ENCODE data around the gene GDE1.
A peak's percentile ranks its signal among the peaks of the same experiment; 100 is the strongest.
"Not testable (repeated sequence)": the region's sequence is repeated elsewhere in the genome, so short reads cannot be mapped to it uniquely, and the experiment has no call there.

GDE1 gene, protein sequence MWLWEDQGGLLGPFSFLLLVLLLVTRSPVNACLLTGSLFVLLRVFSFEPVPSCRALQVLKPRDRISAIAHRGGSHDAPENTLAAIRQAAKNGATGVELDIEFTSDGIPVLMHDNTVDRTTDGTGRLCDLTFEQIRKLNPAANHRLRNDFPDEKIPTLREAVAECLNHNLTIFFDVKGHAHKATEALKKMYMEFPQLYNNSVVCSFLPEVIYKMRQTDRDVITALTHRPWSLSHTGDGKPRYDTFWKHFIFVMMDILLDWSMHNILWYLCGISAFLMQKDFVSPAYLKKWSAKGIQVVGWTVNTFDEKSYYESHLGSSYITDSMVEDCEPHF

DNA sequence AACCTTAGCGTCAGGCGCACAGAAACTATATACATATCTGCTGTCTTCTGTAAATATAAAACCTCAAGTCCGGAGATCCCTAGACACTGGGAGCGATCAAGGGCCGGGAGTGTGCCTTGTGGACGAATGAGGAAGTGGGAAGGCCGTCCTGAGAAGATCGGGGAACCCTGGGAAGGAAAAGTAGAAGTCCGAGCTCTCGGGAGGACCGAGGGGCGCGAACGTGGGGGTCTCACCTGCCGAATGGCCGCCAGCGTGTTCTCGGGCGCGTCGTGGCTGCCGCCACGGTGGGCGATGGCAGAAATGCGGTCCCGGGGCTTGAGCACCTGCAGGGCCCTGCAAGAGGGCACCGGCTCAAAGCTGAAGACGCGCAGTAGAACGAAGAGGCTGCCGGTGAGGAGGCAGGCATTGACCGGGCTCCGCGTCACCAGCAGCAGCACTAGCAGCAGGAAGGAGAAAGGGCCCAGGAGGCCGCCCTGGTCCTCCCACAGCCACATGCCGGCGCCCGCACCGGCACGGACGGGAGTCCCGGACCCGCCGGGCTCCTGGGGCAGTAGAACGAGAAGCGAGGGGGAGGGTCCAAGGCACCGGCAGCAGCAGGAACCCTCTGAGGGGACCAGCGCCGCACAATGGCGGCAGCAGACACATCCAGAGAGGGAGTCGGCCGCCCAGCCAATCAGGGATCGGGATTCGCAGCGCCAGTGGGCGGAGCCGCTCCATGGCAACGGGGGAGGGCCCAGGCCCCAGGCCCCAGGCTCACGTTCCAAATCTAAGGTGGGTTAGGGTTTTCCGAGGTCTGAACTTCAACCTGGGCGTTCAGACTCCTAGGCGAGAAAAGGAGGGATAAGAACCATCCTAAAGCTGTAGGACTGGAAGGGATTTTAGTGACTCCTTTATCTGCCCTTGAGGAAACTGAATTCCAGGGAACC lies at the start of gene GDE1:
GDE1 (minus strand) TSS at position 628 of the 926 bp plus-strand sequence; CDS start at position 494, 134 bp downstream.
- peak; percentile 85 for DNase-seq (ENCODE audit: low read depth)

DNA sequence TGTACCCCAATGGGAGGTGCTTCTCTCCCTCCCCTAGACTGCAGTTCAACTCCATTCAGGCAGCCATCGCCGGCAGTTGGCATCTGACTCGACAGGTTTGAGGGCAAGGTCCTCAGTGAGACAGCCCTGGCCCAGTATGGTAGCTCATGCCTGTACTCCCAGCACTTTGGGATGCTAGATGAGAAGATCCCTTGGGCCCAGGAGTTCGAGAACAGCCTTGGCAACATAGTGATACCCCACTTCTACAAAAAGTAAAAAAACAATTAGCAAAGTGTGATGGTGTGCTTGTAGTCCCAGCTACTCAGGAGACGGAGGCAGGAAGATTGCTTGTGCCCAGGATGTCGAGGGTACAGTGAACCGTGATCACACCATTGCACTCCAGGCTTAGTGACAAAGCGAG lies 45.7 kb upstream of the GDE1 start:
- DNase-seq (ENCODE audit: low read depth) = no peak

DNA sequence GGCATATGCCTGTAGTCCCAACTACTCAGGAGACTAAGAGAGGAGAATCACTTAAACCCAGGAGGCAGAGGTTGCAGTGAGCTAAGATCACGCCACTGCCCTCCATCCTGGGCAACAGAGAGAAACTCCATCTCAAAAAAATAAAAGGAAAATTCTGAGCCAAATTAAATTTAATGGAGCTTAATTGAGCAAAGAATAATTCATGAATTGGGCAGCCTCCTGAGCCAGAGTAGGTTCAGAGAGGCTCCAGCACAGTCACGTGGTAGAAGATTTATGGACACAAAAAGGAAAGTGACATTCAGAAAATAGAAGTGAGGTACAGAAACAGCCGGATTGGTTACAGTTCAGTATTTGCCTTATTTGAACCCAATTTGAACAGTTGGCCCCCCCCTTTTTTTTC lies 44.5 kb upstream of the GDE1 start:
- no peak for DNase-seq (ENCODE audit: low read depth)

DNA sequence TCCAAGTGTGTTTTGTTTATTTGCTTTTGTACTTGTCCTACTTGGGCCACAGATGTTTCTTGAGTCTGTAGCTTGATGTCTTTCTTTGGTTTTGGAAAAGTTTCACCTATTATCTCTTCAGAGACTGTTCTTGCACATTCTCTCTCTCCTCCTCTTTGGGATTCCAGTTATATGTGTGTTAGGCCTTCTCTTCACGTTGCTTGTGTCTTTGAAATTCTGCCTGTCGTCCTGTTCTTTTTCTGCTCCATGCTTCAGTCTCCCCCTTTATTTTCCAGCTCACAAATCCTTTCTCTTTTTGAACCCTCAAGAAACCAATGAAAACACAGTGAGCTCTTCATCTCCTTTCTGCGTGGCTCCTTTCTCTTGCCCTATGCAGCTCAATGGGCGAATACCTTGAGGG lies 41.5 kb upstream of the GDE1 start:
- DNase-seq (ENCODE audit: low read depth) = no peak

DNA sequence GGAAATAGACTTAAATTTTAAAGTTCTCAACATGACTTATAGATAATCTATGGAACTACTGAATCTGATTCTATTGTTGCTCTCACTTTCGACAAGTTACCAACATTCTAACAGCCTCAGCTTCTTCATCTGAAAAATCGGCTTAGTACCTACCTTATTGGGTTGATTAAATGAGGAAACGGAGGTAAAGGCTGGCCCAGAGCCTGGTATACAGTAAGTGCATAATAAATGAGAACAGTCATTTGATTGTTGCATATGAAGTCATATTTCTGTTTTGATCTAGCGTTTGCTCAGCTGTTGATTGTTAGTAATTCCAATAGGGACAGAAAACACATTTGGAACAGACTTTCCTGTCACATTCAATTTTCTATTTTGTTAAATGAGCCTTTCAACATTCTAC lies 38.2 kb upstream of the GDE1 start:
- DNase-seq (ENCODE audit: low read depth) = no peak

DNA sequence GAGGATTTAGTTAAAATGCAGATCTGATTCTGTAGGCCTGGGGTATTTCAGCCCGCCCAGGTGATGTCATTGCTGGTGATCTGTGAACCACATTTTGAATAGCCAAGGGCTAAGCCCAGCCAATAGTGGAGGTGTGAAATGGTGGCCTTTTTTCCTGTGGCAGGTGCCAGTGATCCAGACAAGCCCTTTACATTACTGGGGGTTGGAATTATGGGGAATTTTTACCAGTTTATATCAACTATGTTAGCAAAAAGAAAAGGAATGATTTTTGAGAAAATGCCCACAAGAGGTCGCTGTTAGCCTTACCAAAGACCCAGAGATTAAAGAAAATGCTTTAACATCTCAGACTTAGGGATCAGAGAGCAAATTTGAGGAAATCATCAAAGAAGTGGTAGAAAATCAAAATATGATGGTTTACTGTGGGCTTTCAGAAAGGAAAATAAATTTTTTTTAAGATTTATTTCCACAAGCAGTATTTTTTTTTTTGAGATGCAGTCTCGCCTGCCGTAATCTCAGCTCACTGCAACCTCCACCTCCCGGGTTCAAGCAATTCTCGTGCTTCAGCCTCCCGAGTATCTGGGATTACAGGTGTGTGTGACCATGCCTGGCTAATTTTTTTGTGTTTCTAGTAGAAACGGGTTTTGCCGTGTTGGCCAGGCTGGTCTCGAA lies 37.5 kb upstream of the GDE1 start:
- peak; percentile 36 for DNase-seq (ENCODE audit: low read depth)

DNA sequence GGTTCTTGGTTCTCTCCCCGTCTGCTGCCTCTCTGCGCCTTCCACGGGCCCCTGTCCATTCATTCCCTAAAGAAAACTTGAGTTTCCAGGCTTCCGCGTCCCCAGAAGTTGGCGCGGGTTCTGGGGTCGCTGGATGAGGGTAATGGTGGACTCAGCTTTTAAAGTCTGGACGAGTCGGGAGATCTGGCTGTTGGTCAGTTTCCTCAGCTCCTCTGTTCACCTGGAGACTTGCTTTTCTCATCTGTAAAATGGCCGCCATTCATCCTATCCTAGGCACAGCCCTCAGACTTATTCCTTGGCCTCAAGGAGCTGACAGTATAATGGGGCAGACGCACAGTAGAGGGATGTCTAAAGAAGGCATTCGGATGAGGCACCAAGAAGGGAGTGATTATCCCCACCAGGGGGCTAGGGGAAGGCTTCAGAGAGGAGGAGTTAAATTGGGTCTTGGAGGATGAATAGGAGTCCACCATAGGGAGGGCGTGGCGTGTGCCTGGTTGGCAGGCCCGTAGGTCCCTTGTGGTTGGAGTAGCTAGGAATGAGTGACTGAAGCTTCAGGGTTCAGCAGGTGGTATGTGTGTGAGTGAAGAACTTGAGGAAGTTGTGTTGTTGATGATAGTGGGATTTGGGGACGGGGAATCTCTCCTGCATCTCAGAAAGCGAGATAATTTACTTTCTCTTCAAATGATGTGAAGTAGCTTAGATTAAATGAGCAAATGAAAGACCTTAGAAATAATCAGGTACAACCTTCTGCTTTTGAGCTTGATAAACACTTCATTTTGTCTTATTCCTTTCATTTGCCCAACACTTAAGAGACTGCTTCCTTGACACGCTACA lies 34.3 kb upstream of the GDE1 start:
- DNase-seq (ENCODE audit: low read depth) = peak; percentile 3

DNA sequence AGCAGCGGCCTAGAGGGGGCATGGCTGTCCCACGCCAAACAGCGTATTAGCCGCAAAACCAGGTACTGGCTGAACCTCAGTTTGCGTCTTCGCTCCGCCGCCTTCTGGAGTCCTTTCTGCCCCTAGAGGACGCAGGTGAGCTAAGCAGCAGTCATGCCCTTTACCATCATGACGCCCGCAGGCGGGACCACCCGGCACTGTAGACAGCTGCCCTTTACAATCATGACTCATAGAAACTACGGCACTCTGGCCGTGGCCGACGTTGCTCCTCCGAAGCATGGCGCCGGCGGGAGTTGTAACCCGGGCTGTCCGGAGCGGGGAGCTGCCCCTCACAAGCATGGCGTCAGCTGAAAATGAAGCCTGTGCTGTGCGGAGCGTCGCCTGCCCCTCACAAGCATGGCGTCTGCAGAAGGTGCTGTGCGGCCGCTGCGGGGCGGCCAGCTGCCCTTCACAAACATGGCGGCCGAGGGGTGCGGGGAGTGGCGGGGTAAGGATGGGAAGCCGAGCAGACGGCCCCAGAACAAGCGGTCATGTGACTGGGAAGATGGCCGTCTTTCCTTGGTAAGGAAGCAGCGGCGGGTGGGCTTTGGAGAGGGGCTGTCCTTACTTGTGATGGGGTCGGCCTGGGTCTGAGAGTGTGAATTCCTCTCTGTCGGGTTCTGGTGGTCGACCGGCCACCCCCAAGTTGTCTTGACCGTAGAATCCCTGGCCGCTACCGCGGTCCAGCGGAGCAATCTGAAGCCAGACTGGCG lies 33.5 kb upstream of the GDE1 start, which contains the start of gene VPS35L:
VPS35L (plus strand) TSS at position 518 of the 752 bp plus-strand sequence; CDS start at position 545, 27 bp downstream.
- peak; percentile 96 for DNase-seq (ENCODE audit: low read depth)

DNA sequence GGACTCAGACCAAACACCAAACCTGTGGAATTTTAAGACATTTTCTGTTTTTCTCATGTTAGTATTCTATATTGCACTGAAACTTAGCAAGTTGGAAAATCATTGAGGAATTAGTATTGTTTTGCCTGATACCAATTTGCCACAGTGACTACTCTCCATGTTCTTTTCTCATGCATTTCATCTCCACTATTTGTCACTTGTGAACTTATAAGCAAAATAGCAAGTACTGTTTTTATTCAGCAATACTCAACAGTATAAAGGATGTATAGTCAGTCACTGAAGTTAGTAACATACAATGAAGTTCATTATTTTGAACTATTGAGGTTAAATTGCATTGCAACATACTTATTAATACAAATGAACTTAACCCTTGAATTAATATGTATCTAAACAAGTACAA lies 27.8 kb upstream of the GDE1 start:
- DNase-seq (ENCODE audit: low read depth) = no peak

DNA sequence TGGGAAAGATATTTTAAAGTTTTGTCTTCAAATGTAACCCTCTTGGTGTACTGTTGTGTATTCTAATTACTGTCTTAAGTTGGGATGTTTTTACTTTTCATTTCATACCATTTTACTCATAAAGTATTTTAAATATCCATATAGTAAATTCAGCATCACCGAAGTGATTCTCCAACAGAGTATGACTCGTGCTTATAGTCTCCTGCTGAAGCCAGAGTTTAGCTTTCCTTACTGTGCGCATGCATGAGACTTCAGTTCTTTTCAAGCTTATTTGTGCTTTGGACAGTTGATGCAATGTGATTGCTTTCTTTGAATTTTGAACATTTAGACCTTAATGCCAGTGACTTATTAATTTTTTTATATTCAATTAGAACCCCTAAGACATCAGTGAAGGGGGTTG lies 26.2 kb upstream of the GDE1 start:
- DNase-seq (ENCODE audit: low read depth) = no peak

DNA sequence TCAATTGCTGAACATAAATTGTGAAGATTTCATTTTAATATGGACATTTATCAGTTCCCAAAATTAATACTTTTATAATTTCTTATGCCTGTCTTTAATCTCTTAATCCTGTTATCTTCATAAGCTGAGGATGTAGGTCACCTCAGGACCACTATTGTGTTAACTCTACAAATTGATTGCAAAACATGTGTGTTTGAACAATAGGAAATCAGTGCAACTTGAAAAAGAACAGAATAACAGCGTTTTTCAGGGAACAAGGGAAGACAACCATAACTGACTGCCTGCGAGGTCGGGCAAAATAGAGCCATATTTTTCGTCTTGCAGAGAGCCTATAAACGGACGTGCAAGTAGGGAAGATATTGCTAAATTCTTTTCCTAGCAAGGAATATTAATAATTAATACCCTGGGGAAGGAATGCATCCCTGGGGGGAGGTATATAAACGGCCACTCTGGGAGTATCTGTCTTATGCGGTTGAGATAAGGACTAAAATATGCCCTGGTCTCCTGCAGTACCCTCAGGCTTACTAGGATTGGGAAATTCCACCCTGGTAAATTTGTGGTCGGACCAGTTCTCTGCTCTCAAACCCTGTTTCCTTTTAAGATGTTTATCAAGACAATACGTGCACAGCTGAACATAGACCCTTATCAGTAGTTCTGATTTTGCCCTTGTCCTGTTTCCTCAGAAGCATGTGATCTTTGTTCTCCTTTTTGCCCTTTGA lies 21.5 kb upstream of the GDE1 start:
- DNase-seq (ENCODE audit: low read depth) = not testable (repeated sequence)

DNA sequence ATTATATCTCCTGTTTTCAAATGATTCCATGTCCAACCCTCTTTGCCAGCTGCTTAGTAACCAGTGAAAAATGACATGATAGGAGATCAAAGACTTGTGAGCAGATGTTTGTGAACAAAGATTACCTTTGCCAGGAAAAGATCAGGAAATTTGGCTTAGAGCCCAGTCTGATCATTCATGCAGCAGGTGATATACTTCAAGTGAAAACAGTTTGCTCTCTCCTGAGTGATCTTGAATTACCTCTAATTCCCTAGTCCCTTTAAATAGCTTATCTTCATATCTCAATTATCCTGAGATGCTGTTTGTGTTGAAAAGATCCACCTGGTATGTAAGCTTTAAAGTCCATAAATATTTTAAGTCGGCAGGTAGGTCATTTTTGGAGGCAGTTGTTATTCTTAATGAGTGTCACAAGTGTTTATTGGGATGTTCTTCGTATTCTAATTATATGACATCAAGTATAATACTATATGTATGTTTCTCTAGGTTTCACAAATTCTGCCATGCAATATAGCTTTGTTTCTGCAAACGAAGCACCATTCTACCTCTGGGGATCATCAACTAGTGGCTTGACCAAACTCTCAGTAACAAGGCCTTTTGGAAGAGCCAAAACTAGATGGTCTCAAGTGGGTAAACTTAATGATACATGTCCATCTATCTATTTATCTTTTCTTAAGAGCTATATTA lies 20.4 kb upstream of the GDE1 start:
- DNase-seq (ENCODE audit: low read depth) = no peak

DNA sequence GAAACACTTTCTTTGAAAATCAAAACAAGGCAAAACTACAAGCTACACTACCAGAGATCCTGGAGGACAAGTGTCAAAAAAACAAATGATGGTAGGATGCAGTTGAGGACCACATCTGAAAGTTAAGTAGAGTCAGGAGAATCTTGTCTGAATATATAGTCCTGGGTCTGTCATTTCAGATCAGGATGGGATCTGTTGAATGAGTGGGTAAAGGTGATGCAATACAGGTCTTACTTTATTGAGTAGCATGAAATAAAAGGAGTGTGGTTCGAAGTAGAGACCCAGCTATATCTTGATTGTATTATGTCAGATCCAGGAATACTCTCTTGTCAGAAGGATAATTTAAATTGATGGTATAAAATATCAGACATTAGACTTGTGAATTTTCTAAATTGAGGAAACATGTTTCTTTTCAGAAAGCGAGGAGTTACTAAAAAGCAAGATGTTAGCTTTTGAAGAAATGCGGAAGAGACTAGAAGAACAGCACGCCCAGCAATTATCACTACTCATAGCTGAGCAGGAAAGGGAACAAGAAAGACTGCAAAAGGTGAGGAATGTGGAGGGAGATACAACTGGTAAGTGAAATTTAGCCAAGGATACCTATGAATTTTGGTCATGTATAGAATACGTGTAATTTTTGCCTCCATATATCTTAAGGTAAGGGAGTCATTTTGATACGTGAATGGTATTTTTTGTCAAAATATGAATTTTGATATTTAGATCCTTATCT lies 18.5 kb upstream of the GDE1 start:
- no peak for DNase-seq (ENCODE audit: low read depth)

DNA sequence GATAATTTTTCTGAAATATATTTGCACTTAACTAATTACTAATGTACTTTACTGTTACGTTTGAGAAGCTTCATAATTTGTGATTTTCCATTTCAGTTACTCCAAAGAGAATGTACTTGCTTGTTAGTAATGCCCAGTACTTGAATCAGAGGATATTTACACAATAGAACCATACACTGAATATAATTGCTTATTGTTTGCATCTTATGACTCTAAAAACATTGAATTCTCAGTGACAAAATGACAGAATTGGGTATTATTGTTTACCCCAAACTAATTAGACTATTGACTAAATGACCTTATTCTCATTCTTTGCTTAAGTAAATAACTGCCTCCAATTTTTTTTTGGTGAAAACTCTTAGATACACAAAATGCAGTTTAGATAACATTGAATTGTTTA lies 10.7 kb upstream of the GDE1 start:
- no peak for DNase-seq (ENCODE audit: low read depth)

DNA sequence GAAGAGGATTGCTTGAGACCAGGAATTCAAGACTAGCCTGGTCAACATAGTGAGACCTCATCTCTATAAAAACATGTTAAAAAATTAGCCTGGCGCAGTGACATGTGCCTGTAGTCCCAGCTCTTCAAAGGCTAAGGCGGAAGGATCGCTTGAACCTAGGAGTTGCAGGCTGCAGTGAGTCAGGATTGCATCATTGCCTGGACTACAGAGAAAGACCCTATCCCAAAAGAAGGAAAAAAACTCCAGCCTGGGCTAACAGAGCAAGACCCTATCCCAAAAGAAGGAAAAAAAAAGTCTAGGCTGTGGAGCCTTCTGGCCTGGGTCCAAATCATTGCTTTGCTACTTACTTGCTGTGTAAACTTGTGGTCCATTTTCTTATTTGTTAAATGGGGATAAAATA lies 6.8 kb upstream of the GDE1 start:
- DNase-seq (ENCODE audit: low read depth) = no peak

DNA sequence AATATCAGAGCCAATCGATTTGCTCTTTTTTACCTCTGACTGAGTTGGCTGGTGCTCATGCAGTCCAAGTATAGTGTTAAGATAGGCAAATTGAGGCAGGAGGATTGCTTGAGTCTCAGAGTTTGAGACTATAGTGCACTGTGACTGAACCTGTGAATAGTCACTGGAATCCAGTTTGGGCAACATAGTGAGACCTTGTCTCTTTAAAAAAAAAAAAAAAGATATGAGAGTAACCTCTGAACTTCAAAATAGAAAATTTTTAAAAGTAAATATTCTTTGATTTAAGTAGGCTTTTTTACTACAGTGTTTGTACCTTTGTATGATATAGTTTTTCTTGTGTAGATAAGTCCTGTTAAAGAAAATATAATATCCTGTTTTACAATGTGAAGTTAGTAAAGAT lies 5.3 kb upstream of the GDE1 start:
- DNase-seq (ENCODE audit: low read depth) = no peak

DNA sequence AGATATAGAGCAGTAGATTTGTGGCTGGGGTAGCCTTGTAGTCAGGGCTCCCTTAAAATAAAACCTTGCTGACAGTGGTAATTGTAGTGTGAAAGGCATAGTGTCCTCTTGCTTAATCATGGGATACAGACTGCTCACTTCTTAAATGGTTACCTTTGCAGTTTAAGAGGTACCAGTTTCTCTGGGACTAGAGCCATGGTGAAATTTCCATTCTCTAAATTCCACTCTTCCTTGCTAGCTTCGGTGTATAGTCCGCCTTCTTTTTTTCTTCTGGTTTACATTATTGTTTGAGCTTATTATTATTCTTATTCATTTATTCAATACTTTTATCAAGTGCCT lies 3.5 kb upstream of the GDE1 start:
- DNase-seq (ENCODE audit: low read depth) = no peak

DNA sequence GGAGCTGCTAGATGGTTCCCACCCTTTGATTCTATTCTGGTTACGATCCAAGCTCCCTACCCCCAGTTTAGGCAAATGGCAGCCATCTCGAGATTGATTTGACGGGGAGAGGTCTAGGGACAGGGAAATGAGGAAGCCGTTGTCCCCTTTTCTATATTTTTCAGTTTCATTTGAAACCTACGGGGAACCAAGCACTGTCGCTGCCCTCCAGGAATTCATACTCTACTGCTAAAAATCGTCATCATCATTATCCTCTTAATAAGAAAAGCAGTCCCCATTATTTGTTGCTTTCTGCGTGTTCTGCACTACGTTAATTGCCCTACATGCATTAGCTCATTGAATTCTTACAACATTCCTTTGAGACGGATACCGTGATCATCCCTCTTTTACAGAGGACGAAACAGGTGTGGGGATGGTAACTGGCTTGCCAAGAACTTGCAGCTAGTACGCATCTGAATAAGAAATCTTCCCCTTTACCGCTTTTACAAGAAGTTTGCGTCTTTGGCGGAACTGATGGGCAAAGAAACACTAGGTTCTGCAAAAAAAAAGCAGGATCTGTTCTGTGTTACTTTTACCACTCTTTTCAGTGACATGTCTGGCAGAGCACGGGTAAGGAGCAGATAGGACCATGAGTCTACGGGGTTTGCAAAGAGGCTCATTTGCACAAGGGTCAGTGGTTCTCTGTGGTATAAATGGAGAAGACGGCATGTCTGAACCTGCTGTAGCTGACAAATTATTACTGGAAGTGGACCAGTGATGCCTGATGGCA lies 2.9 kb upstream of the GDE1 start:
- DNase-seq (ENCODE audit: low read depth) = no peak

DNA sequence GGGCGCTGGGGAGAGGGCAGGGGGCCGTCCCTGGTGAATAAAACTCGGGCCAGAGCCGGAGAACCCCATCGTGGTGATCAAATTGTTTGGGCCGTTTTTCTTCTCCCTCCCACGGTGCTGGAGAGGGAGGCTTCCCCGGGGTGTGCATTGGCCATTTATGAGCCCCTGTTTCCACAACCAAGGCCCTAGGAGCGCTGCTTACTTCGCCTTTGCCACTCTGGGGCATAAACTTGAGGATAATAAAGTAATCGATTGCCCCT lies 2.4 kb upstream of the GDE1 start:
- no peak for DNase-seq (ENCODE audit: low read depth)

Measured in stromal cell of bone marrow (primary cell).